ENCODE results near the gene C11orf98.
"Not testable (repeated sequence)": the region's sequence is repeated elsewhere in the genome, so short reads cannot be mapped to it uniquely, and the experiment has no call there.

Gene C11orf98

DNA sequence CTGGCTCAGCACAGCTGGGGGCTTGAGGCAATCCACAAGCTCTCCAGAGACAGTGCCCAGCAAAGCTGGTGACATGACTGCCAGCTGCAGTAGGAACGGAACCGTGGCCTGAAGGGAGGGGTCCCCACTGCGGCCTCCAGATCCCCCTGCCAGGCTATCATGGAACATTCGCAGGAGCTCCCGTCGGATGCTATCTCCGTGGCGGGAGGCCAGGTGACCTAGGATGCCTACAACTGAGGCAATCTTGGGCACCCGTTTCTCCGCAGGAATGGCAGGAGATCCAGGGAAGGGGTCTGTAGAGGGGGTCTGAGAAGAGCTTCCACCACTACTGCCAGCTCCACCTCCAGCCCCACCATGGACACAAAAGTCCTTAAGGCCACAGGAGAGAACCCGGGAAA, 16.0 kb downstream of the C11orf98 start:
- no peak for DNase-seq

DNA sequence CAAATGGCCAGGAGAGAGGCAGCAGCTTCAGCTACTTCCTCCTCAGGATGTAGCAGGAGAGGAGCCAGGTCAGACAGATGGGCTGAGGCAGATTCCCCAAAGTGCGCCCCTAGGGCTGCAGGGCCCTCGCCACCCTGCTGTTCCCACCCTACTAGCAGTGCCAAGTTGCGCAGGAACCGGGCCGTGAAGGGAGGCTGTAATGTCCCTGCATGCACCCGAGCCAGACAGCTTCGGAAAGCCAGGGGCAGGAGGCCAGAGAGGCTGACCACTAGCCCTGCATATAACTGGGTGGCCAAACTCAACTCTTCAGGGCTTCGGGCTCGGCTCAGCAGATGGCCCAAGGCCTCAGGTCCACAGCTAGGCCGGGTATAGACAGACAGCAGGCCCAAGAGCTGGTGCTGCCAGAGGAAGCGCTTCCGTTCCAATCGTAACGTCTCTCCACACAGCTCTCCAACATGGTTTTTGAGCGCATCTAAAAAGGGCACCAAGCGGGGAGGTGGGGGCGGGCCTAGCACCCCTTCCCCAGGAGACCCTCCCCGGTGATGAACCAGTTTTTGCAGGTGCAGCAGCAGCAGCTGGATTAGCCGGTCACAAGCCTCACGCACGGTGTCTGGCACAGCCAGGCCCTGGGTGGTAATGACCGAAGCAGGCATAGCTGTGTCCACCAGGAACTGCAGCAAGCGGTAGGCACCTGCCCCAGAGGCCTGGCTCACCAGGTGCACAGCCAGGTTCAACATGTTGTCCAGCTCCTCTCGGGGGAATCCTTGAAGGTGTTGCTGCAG, 16.6 kb downstream of the C11orf98 start:
- no peak for DNase-seq

GRCh38 chr11:62647609-62648005, 17.4 kb downstream of the C11orf98 start:
- no peak for DNase-seq

- DNase-seq: no peak
Observed at GRCh38 chr11:62646825-62647608, 18.0 kb downstream of the C11orf98 start.

GRCh38 chr11:62645946-62646824, 18.8 kb downstream of the C11orf98 start, which contains the start of gene GANAB:
Gene GANAB, minus strand, starts transcription at chr11:62646613. Its CDS starts 14 bp downstream, at chr11:62646599.
- DNase-seq: peak; percentile 91 to 99

- DNase-seq: no peak
Observed at GRCh38 chr11:62645671-62645945, 19.4 kb downstream of the C11orf98 start.

- no peak for DNase-seq
Observed at GRCh38 chr11:62644220-62644619, 20.8 kb downstream of the C11orf98 start.

DNA sequence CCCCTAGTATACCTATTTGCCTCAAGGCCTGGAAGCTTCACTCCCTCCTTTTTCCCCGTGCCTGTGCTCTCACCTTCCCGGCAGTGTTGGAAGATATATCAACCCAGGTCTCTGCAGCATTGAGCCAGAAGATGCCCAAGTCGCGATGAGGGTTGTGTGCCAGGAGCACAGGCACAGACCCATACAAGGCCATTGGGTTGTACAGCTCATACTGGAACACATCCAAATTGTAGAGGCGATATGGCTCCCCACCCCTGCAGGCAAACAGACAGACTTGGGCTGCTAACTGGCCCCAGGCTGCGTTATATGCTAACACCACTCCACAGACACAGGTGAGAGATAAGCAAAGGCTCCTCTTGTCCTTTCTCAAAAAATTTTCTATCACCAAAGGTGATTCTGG, 32.5 kb downstream of the C11orf98 start:
- no peak for DNase-seq

- no peak for DNase-seq
Observed at GRCh38 chr11:62627713-62628112, 37.3 kb downstream of the C11orf98 start.

DNA sequence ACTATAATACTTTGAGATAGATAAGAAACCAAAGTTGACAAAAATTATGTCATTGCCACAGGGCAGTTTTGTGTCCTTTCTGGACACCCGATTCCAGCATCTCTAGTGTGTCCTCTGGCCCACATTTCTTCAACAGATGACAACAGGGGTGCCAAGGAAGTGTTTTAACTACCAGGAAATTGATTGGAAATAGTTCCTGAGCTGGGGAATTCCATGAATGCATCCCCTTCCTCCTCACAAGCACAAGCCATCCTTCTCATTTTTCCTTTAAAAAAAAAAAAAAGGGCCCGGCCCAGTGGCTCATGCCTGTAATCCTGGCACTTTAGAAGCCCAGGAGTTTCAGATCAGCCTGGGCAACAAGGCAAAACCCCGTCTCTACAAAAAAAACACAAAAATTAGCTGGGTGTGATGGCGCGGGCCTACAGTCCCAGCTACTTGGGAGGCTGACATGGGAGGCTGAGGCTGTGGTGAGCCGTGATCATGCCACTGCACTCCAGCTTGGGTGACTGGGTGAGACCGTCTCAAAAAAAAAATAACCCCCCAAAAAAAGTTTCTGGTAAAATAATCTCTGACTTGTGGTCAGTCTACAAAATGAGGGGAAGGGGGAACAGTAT, 42.4 kb downstream of the C11orf98 start:
- DNase-seq: no peak

DNA sequence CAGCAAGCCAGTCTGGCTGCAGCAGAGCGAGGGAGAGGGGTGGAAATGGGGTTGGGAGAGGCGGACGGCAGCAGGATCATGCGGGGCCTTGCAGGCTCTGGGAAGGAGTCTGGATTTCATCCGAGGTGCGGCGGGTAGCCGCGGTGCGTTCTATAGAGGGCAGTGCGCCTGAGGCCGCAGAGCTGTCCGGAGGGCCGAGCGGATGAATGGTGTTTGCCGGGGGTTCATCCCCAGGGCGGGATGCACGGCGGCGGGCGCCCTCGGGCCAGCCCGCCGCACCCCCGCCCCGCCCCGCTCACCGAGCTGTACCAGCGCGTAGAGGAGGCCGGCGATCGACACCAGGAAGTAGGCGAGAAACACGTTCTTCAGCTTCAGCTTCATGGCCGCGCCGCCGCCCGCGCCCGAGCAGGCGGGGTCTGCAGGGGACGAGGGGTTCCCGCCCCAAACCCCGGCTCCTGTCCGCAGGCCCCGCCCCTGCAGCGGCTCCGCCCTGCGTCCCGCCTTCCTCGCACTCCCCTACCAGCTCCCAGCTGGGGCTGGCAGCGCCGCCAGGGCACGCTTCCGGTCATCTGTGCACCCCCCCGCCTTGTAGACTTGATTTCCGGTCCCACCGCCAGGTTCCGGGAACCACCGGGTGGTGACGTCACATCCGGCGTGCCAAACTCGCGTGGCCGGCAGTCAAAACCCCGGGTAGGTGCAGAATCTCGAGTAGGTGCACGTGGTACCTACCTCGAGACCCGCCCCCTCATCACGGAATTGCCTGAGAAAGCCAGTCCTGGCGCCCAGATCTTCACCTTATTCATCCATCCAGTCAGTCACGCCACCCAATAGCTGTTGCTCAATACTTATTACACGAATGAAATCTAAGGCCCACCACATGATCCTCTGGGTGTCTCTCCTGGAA, 43.2 kb downstream of the C11orf98 start, which contains the start of gene B3GAT3:
Gene B3GAT3 (minus strand): TSS at position 420 of the 904 bp plus-strand sequence. CDS start 39 bp downstream, at position 381.
- DNase-seq: peak; percentile 86 to 92

DNA sequence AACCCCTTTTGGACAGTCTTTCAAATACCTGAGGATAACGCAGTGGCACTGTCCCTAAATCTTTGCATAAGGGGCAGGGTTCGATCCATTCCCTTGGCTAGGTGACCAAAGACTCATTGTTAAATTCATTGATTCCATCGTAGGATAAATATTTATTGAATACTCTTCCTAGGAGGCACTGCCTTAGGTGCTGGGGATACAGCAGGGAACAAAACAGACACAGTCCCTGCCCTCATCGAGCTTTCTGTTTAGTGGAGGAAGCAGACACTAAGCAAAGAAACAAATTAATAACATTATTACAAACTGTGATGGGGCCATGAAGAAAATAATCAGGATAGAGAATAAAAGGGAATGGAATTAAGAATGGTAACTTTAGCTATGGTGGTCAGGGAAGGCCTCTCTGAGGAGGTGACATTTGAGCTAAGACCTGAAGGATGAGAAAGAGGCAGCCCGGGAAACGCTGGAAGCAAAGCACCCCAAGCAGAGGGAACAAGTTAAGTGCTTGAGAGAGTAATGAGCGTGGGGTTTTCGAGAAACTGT, 43.9 kb downstream of the C11orf98 start:
- no peak for DNase-seq

GRCh38 chr11:62616957-62617356, 48.1 kb downstream of the C11orf98 start:
- not testable (repeated sequence) for DNase-seq

DNA sequence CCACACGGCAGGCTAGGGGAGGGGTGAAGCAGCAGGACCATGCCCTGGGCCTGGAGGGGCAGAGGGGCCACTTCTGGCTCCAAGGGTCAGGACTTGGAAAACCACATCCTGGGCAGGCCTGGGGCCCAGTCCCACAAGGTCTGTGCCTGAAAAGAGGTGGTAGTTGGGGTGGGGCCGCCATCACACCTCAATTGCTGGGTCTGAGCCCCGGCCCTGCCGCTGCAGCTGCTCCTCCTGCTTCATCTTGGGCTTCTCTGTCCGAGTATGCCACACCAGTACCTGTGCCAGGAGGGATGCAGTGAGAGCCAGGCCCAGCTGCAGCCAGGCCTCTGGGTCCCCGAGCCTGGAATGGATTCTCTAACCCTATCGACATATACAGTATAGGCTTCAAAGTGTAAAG, 49.5 kb downstream of the C11orf98 start:
- DNase-seq: no peak

GRCh38 chr11:62614275-62614674, 50.7 kb downstream of the C11orf98 start:
- no peak for DNase-seq

DNA sequence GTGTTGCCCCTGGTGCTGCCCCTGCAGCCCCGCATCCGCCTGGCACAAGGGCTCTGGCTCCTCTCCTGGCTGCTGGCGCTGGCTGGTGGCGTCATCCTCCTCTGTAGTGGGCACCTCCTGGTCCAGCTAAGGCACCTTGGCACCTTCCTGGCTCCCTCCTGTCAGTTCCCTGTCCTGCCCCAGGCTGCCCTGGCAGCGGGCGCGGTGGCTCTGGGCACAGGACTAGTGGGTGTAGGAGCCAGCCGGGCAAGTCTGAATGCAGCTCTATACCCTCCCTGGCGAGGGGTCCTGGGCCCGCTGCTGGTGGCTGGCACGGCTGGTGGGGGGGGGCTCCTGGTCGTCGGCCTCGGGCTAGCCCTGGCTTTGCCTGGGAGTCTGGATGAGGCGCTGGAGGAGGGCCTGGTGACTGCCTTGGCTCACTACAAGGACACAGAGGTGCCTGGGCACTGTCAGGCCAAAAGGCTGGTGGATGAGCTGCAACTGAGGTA, 51.7 kb downstream of the C11orf98 start:
- DNase-seq: no peak

All from bone marrow (tissue), 2 donors.